Smooth muscle cell (in vitro differentiated cells): ENCODE data around the gene STAP2. TPM values are rescaled to one million over a fixed set of nuclear protein-coding genes. Genes with fewer than 3 reads are reported as not detected.

Experiments used
- DNase-seq: peaks from one replicate; lab custom pipeline; 2025; ENCODE audit not compliant: unreplicated experiment; lab: John Stamatoyannopoulos, UW
- H2AFZ ChIP-seq: fragments of 200-600 bp; sonication (generic); 2 replicates; pipeline ENCODE4 v1.6.0; 2016; ENCODE audit warnings: antibody characterized with exemption, low read depth, mild to moderate bottlenecking
- H3F3A ChIP-seq: fragments of 200-600 bp; sonication (generic); 2 replicates; pipeline ENCODE4 v1.6.0; 2017; ENCODE audit warnings: antibody characterized with exemption, low read depth
- H3K27ac ChIP-seq: fragments of 200-600 bp; sonication (generic); 2 replicates; pipeline ENCODE4 v1.5.1; 2016; ENCODE audit warnings: low read depth, mild to moderate bottlenecking
- H3K27me3 ChIP-seq: fragments of 200-600 bp; sonication (generic); 2 replicates; pipeline ENCODE4 v1.6.1; 2016; ENCODE audit warnings: low read depth, mild to moderate bottlenecking
- H3K36me3 ChIP-seq: fragments of 200-600 bp; sonication (generic); 2 replicates; pipeline ENCODE4 v1.5.1; 2016; ENCODE audit warnings: low read depth
- H3K4me1 ChIP-seq: fragments of 200-600 bp; sonication (generic); 2 replicates; pipeline ENCODE4 v1.5.1; 2016; ENCODE audit warnings: low read depth
- H3K4me2 ChIP-seq: fragments of 200-600 bp; sonication (generic); 2 replicates; pipeline ENCODE4 v1.6.0; 2016; ENCODE audit warnings: mild to moderate bottlenecking
- H3K4me3 ChIP-seq: fragments of 200-600 bp; sonication (generic); 2 replicates; pipeline ENCODE4 v1.5.1; 2016; ENCODE audit warnings: mild to moderate bottlenecking
- H3K79me2 ChIP-seq: fragments of 200-600 bp; sonication (generic); 2 replicates; pipeline ENCODE4 v1.6.0; 2016; ENCODE audit warnings: low read depth, mild to moderate bottlenecking
- H3K9ac ChIP-seq: fragments of 200-600 bp; sonication (generic); 2 replicates; pipeline ENCODE4 v1.6.0; 2016; ENCODE audit warnings: low read depth
- H3K9me3 ChIP-seq: fragments of 200-600 bp; sonication (generic); replicated peaks from 2 replicates; pipeline ENCODE4 v1.5.1; 2016; ENCODE audit warnings: low read depth
- H4K20me1 ChIP-seq: fragments of 200-600 bp; sonication (generic); 2 replicates; pipeline ENCODE4 v1.6.0; 2016; ENCODE audit warnings: low read depth
- WGBS: methylation state at CpG from one replicate; pipeline ENCODE4 v1.1.7; 2016; ENCODE audit warnings: low lambda C conversion rate; 5-methylcytosine and 5-hydroxymethylcytosine counted together
- polyA plus RNA-seq: library from polyadenylated mRNA; unstranded; fragments of >200 nt; fragmentation: Nextera tagmentation; extraction: Ambion mirVana; gene quantifications from 2 replicates; pipeline ENCODE4 v1.2.1, GENCODE V29; 2016
- total RNA-seq: library from RNA; depleted of rRNA; stranded (reverse); fragments of >200 nt; gene quantifications from 2 replicates; pipeline ENCODE4 v1.2.3, GENCODE V29; 2014
- TF ChIP-seq, protein P1 (sequence below): fragments of 200-600 bp; sonication (generic); IDR thresholded peaks from 2 replicates; pipeline ENCODE4 v1.5.1; 2017; ENCODE audit warnings: borderline replicate concordance, mild to moderate bottlenecking, antibody characterized with exemption; ENCODE audit not compliant: insufficient read depth, poor library complexity, severe bottlenecking

Gene STAP2
- total and polyA plus RNA-seq, 2 experiments from 2014 or later: 8.3 to 10.7 TPM

DNA sequence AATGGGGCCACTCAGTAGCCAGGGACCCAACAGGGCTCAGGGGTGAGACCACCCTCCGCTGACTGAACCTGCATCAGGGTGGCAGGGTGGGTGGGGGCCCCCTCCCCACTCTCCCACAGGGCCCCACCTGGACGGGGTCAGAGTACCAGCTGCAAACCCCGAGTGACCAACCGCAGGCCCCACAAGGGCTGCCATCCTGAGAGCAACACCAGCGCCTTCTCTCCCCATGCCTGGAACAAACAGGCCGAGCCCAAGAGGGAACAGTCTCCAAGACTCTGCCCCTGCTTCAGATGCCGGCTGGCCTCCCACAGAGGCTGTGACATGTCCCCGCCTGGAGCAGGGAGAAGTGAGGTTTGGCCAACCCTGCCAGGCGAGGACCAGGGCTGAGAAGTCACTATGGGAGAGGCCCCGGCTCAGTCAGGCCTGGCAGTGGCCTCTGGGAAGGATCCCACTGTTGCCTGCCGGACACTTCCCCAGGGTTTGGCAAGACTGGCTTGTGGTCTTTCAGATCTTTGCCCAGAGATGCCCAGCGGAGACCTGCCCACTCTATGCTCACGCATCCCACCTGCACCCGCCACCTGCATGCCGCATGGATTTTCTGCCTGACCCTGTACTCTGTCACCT is 31.9 kb upstream of the STAP2 start:
- no peaks in the 10 kb centered on the region for H3K36me3 ChIP-seq
- H3F3A ChIP-seq: peaks cover 29% of the 10 kb centered on the region
- no peaks in the 10 kb centered on the region for H3K9me3 ChIP-seq
- 93% methylated on average over 15 of the region's 15 CpGs for WGBS
- peak overlapping the region; percentile 8 for H3K4me2 ChIP-seq
- no peak overlapping the region for H3K27ac ChIP-seq
- peaks cover 44% of the 10 kb centered on the region for H3K4me1 ChIP-seq
- peaks cover 100% of the 10 kb centered on the region for H4K20me1 ChIP-seq
- H3K4me3 ChIP-seq: no peak overlapping the region
- H3K79me2 ChIP-seq: peaks cover 70% of the 10 kb centered on the region
- no peaks in the 10 kb centered on the region for H3K27me3 ChIP-seq
- no peak for DNase-seq
- TF ChIP-seq, protein P1, sequence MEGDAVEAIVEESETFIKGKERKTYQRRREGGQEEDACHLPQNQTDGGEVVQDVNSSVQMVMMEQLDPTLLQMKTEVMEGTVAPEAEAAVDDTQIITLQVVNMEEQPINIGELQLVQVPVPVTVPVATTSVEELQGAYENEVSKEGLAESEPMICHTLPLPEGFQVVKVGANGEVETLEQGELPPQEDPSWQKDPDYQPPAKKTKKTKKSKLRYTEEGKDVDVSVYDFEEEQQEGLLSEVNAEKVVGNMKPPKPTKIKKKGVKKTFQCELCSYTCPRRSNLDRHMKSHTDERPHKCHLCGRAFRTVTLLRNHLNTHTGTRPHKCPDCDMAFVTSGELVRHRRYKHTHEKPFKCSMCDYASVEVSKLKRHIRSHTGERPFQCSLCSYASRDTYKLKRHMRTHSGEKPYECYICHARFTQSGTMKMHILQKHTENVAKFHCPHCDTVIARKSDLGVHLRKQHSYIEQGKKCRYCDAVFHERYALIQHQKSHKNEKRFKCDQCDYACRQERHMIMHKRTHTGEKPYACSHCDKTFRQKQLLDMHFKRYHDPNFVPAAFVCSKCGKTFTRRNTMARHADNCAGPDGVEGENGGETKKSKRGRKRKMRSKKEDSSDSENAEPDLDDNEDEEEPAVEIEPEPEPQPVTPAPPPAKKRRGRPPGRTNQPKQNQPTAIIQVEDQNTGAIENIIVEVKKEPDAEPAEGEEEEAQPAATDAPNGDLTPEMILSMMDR: no peak
- H3K9ac ChIP-seq: no peak overlapping the region
- no peak overlapping the region for H2AFZ ChIP-seq

DNA sequence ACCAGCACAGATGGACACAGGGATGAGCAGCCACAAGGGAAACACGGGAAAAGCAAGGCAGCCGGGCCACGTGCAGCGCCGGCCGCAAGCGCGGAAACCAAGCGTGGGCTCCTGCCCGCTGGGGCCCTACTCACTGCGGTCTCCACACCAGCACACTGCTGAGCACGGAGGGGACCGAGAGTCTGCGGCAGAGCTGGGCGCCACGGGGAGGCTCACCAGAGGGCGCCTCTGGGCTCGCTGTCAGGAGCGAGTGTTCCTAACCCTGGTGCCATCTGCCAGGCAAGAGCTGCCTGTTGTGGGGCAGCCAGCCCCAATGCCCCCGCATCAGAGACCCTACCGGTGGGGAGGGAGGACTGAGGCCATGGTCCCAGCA is 31.2 kb upstream of the STAP2 start:
- 59% methylated on average over 19 of the region's 21 CpGs for WGBS
- TF ChIP-seq, protein P1: peak; percentile 31
- peaks cover 70% of the 10 kb centered on the region for H3K79me2 ChIP-seq
- no peak for DNase-seq
- H3K4me2 ChIP-seq: peak overlapping the region; percentile 8
- no peaks in the 10 kb centered on the region for H3K9me3 ChIP-seq
- H4K20me1 ChIP-seq: peaks cover 100% of the 10 kb centered on the region
- no peaks in the 10 kb centered on the region for H3K27me3 ChIP-seq
- no peak overlapping the region for H3K4me3 ChIP-seq
- peaks cover 37% of the 10 kb centered on the region for H3K4me1 ChIP-seq
- no peak overlapping the region for H2AFZ ChIP-seq
- H3K36me3 ChIP-seq: no peaks in the 10 kb centered on the region
- H3K27ac ChIP-seq: peak overlapping the region; percentile 46
- peaks cover 22% of the 10 kb centered on the region for H3F3A ChIP-seq
- no peak overlapping the region for H3K9ac ChIP-seq

DNA sequence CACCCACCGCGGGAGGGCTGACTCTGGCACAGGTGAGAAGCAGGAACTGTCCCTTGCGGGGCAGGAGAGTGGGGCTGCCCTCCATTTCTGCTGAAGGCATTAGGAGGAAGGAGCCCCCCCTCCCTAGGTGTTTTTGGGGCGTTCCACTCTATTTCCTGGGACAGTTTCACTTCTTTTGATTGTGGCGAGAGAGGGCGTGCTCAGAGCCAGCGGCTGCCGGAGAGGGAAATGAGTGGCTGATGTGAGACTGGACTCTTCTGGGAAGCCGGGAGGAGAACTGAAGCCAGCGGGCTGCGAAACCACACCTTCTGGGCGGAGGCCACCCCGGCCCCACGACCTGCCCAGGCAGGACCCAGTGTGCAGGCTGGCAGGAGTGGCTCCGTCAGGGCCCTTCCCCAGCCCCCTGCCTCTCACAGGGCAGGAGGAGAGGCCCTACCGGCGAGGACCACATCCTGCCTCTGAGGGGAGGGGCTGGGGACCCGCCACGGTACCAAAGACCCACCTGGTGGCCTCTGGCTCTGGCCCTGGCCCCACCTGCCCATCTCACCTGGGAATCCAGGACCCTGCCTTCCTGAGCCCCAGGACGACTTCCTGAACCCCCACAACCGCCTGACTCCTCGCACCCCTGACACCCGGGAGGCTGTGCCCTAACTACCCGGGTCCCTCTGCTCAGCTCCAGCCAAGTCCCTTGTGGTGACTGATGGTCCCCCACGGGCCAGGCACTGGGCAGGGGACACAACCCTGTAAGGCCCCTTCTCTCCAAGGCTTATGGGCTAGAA is 30.7 kb upstream of the STAP2 start:
- Histone ChIP-seq H3K4me3 (no peak overlapping the region), H3K36me3 (no peaks in the 10 kb centered on the region), H3K4me1 (peaks cover 34% of the 10 kb centered on the region), H2AFZ (no peak overlapping the region), H3K9ac (no peak overlapping the region), H3K27me3 (no peaks in the 10 kb centered on the region), H4K20me1 (peaks cover 94% of the 10 kb centered on the region), H3F3A (peaks cover 20% of the 10 kb centered on the region), H3K27ac (peak overlapping the region; percentile 46), H3K4me2 (peak overlapping the region; percentile 8), H3K79me2 (peaks cover 70% of the 10 kb centered on the region), H3K9me3 (no peaks in the 10 kb centered on the region)
- TF ChIP-seq, protein P1: no peak
- whole genome bisulfite sequencing: 77% methylated on average over 23 of the region's 25 CpGs
- DNase-seq: no peak
